Astrocyte (in vitro differentiated cells and primary cell): ENCODE data around the gene DCAF15. TPM values are rescaled to one million over a fixed set of nuclear protein-coding genes. Genes with fewer than 3 reads are reported as not detected.

ENCODE experiments used
- DNase-seq: peaks from one replicate; pipeline ENCODE4 v3.0.0-alpha.2; 2010; ENCODE audit warnings: low read depth
- FAIRE-seq: peaks from 2 replicates; lab custom pipeline; 2011; peaks lifted over from hg19 to GRCh38; lab: Jason Lieb, UNC
- H2AFZ ChIP-seq: 2 replicates; pipeline ENCODE4 v1.6.0; 2012; ENCODE audit warnings: low read depth, low read length, inconsistent platforms
- H3K27ac ChIP-seq: 2 replicates; pipeline ENCODE4 v1.5.1; 2011; ENCODE audit warnings: low read depth, low read length, inconsistent platforms
- H3K27me3 ChIP-seq: 2 replicates; pipeline ENCODE4 v1.6.0; 2011; ENCODE audit warnings: low read length, inconsistent platforms; ENCODE audit not compliant: insufficient read depth
- H3K36me3 ChIP-seq: 2 replicates; pipeline ENCODE4 v1.5.1; 2011; ENCODE audit warnings: low read length, inconsistent platforms; ENCODE audit not compliant: insufficient read depth
- H3K4me1 ChIP-seq: 2 replicates; pipeline ENCODE4 v1.5.1; 2011; ENCODE audit warnings: low read length, inconsistent platforms; ENCODE audit not compliant: insufficient read depth
- H3K4me2 ChIP-seq: 2 replicates; pipeline ENCODE4 v1.6.0; 2012; ENCODE audit warnings: low read length, inconsistent platforms
- H3K4me3 ChIP-seq: 2 replicates; pipeline ENCODE4 v1.5.1; 2011; ENCODE audit warnings: low read depth, mild to moderate bottlenecking, low read length, inconsistent platforms; ENCODE audit not compliant: insufficient read depth
- H3K79me2 ChIP-seq: 2 replicates; pipeline ENCODE4 v1.6.0; 2012; ENCODE audit warnings: mild to moderate bottlenecking, low read length, inconsistent platforms; ENCODE audit not compliant: insufficient read depth
- H3K9ac ChIP-seq: 2 replicates; pipeline ENCODE4 v1.6.0; 2012; ENCODE audit warnings: mild to moderate bottlenecking, low read length, inconsistent platforms
- H3K9me3 ChIP-seq: 2 replicates; pipeline ENCODE4 v1.5.1; 2012; ENCODE audit warnings: low read depth, mild to moderate bottlenecking, low read length, inconsistent platforms; ENCODE audit not compliant: insufficient read depth
- H4K20me1 ChIP-seq: 2 replicates; pipeline ENCODE4 v1.6.0; 2012; ENCODE audit warnings: low read length, inconsistent platforms; ENCODE audit not compliant: insufficient read depth
- H3K27ac Mint-ChIP-seq: one replicate; pipeline ENCODE4 v1.8.0; 2021; ENCODE audit warnings: mild to moderate bottlenecking, mixed read lengths; ENCODE audit not compliant: unreplicated experiment
- H3K27me3 Mint-ChIP-seq: one replicate; pipeline ENCODE4 v1.8.0; 2021; ENCODE audit warnings: low read depth, mixed read lengths; ENCODE audit not compliant: unreplicated experiment
- H3K36me3 Mint-ChIP-seq: one replicate; pipeline ENCODE4 v1.8.0; 2021; ENCODE audit warnings: low read depth, mixed read lengths; ENCODE audit not compliant: unreplicated experiment
- H3K4me1 Mint-ChIP-seq: one replicate; pipeline ENCODE4 v1.8.0; 2021; ENCODE audit warnings: low read depth, mixed read lengths; ENCODE audit not compliant: unreplicated experiment
- H3K4me3 Mint-ChIP-seq: one replicate; pipeline ENCODE4 v1.8.0; 2021; ENCODE audit warnings: mild to moderate bottlenecking, moderate library complexity, mixed read lengths; ENCODE audit not compliant: unreplicated experiment
- H3K9me3 Mint-ChIP-seq: one replicate; pipeline ENCODE4 v1.8.0; 2021; ENCODE audit warnings: mild to moderate bottlenecking, mixed read lengths; ENCODE audit not compliant: unreplicated experiment
- CTCF ChIP-seq: IDR thresholded peaks from 2 replicates; pipeline ENCODE4 v1.5.1; 2011; ENCODE audit warnings: low read depth, mild to moderate bottlenecking, inconsistent platforms, low read length, moderate library complexity; ENCODE audit not compliant: insufficient read depth
- EZH2 ChIP-seq: IDR thresholded peaks from 2 replicates; pipeline ENCODE4 v1.6.1; 2012; ENCODE audit warnings: mild to moderate bottlenecking, low read length, inconsistent platforms; ENCODE audit not compliant: insufficient read depth
- total RNA-seq: library from RNA; stranded (reverse); gene quantifications from 2 replicates; pipeline ENCODE4 v1.2.1, GENCODE V29; 2021

DCAF15 gene
- total RNA-seq, 1 donor from 2014 or later = 32.2 TPM

GRCh38 chr19:13981988-13982501, 29.7 kb downstream of the DCAF15 start:
- no peak for DNase-seq
- H3K27ac ChIP-seq = no peak overlapping the region
- no peak overlapping the region for H3K4me3 Mint-ChIP-seq
- H3K9ac ChIP-seq = no peak overlapping the region
- no peak overlapping the region for H2AFZ ChIP-seq
- TF ChIP-seq CTCF (no peak), EZH2 (no peak)
- H3K9me3 Mint-ChIP-seq = no peaks in the 10 kb centered on the region
- H3K4me3 ChIP-seq = no peak overlapping the region
- no peak overlapping the region for H3K27ac Mint-ChIP-seq
- no peaks in the 10 kb centered on the region for H3K36me3 ChIP-seq
- H3K9me3 ChIP-seq = no peaks in the 10 kb centered on the region
- H4K20me1 ChIP-seq = peaks cover 5% of the 10 kb centered on the region
- no peaks in the 10 kb centered on the region for H3K27me3 Mint-ChIP-seq
- no peak for FAIRE-seq
- H3K4me1 ChIP-seq = peaks cover 9% of the 10 kb centered on the region
- H3K27me3 ChIP-seq = no peaks in the 10 kb centered on the region
- no peak overlapping the region for H3K4me2 ChIP-seq
- H3K79me2 ChIP-seq = no peaks in the 10 kb centered on the region
- peaks cover 5% of the 10 kb centered on the region for H3K4me1 Mint-ChIP-seq
- peaks cover 4% of the 10 kb centered on the region for H3K36me3 Mint-ChIP-seq

- Histone ChIP-seq H3K4me1 (peaks cover 9% of the 10 kb centered on the region), H2AFZ (no peak overlapping the region), H3K4me2 (no peak overlapping the region), H3K27ac (no peak overlapping the region), H3K4me3 (no peak overlapping the region), H3K9me3 (no peaks in the 10 kb centered on the region), H4K20me1 (peaks cover 5% of the 10 kb centered on the region), H3K79me2 (no peaks in the 10 kb centered on the region), H3K9ac (no peak overlapping the region), H3K36me3 (no peaks in the 10 kb centered on the region), H3K27me3 (no peaks in the 10 kb centered on the region)
- H3K27me3 Mint-ChIP-seq = no peaks in the 10 kb centered on the region
- no peak for DNase-seq
- H3K4me1 Mint-ChIP-seq = peaks cover 5% of the 10 kb centered on the region
- peaks cover 4% of the 10 kb centered on the region for H3K36me3 Mint-ChIP-seq
- TF ChIP-seq CTCF = no peak
- TF ChIP-seq EZH2 = no peak
- H3K9me3 Mint-ChIP-seq = no peaks in the 10 kb centered on the region
- H3K27ac Mint-ChIP-seq = no peak overlapping the region
- H3K4me3 Mint-ChIP-seq = no peak overlapping the region
- no peak for FAIRE-seq
Observed at GRCh38 chr19:13982773-13983172, 30.5 kb downstream of the DCAF15 start.

GRCh38 chr19:13983213-13983889, 31.0 kb downstream of the DCAF15 start:
- H3K4me3 Mint-ChIP-seq = no peak overlapping the region
- no peak for TF ChIP-seq EZH2
- TF ChIP-seq CTCF = no peak
- FAIRE-seq = no peak

More at GRCh38 chr19:13983213-13983889, 31.0 kb downstream of the DCAF15 start:
- peaks cover 9% of the 10 kb centered on the region for H3K4me1 ChIP-seq
- H2AFZ ChIP-seq = no peak overlapping the region
- no peaks in the 10 kb centered on the region for H3K9me3 ChIP-seq
- Mint-ChIP-seq H3K27me3 (no peaks in the 10 kb centered on the region), H3K9me3 (no peaks in the 10 kb centered on the region), H3K36me3 (peaks cover 6% of the 10 kb centered on the region), H3K4me1 (peaks cover 5% of the 10 kb centered on the region), H3K27ac (no peak overlapping the region)
- no peaks in the 10 kb centered on the region for H3K27me3 ChIP-seq
- no peak overlapping the region for H3K9ac ChIP-seq
- no peaks in the 10 kb centered on the region for H3K79me2 ChIP-seq
- H3K4me2 ChIP-seq = no peak overlapping the region
- no peak overlapping the region for H3K4me3 ChIP-seq
- no peak overlapping the region for H3K27ac ChIP-seq
- no peaks in the 10 kb centered on the region for H3K36me3 ChIP-seq
- H4K20me1 ChIP-seq = peaks cover 5% of the 10 kb centered on the region
- DNase-seq = no peak
